A673 (cell line): ENCODE data around the gene TENM3. TPM values are rescaled to one million over a fixed set of nuclear protein-coding genes. Genes with fewer than 3 reads are reported as not detected.

Source experiments
- BruUV-seq: library from RNA; stranded (reverse); fragments of 400-500 nt; replicated peaks from 2 replicates; lab custom pipeline; 2021; lab: Mats Ljungman, UMichigan
- CTCF ChIA-PET: fragments of 300-600 bp; sonication (Branson Sonifier 250); formaldehyde crosslinking; loops from one replicate; lab custom pipeline; 2022; ENCODE audit warnings: antibody characterized with exemption; lab: Charles Lee
- POLR2A ChIA-PET: fragments of 300-600 bp; sonication (Branson Sonifier 250); formaldehyde crosslinking; loops from one replicate; lab custom pipeline; 2022; ENCODE audit warnings: antibody characterized with exemption; ENCODE audit not compliant: low non-redundant PET; lab: Charles Lee
- DNase-seq: peaks from one replicate; pipeline ENCODE4 v3.0.0-alpha.2; 2015; ENCODE audit warnings: low spot score
- H3K27ac ChIP-seq: fragments of 200-600 bp; sonication (generic); 2 replicates; pipeline ENCODE4 v1.5.1; 2016; ENCODE audit warnings: mixed run types, low read depth, mild to moderate bottlenecking, mixed read lengths, antibody characterized with exemption, low read length; ENCODE audit not compliant: poor library complexity, severe bottlenecking
- H3K27me3 ChIP-seq: fragments of 200-600 bp; sonication (generic); replicated peaks from 2 replicates; pipeline ENCODE4 v1.6.1; 2017; ENCODE audit warnings: mixed run types, low read depth, mild to moderate bottlenecking, mixed read lengths, antibody characterized with exemption, low read length; ENCODE audit not compliant: insufficient read depth, poor library complexity
- H3K36me3 ChIP-seq: fragments of 200-600 bp; sonication (generic); 2 replicates; pipeline ENCODE4 v1.6.1; 2016; ENCODE audit warnings: mixed run types, mild to moderate bottlenecking, mixed read lengths, antibody characterized with exemption, low read length; ENCODE audit not compliant: insufficient read depth, poor library complexity, severe bottlenecking
- H3K4me1 ChIP-seq: fragments of 200-600 bp; sonication (generic); 2 replicates; pipeline ENCODE4 v1.6.1; 2017; ENCODE audit warnings: mixed run types, mild to moderate bottlenecking, mixed read lengths, antibody characterized with exemption, low read length; ENCODE audit not compliant: insufficient read depth, poor library complexity, severe bottlenecking
- H3K4me3 ChIP-seq: fragments of 200-600 bp; sonication (generic); 2 replicates; pipeline ENCODE4 v1.5.1; 2016; ENCODE audit warnings: low read depth, mixed run types, mild to moderate bottlenecking, mixed read lengths, low read length; ENCODE audit not compliant: poor library complexity, severe bottlenecking
- H3K9me3 ChIP-seq: fragments of 200-600 bp; sonication (generic); 2 replicates; pipeline ENCODE4 v1.6.1; 2016; ENCODE audit warnings: mixed run types, low read depth, mild to moderate bottlenecking, mixed read lengths, antibody characterized with exemption, low read length; ENCODE audit not compliant: poor library complexity, severe bottlenecking
- CTCF ChIP-seq: fragments of 300-800, 200-600 bp; sonication (generic); conservative IDR thresholded peaks from 2 replicates; pipeline ENCODE4 v1.5.1; 2017; ENCODE audit warnings: low read depth, mild to moderate bottlenecking, antibody characterized with exemption, low read length, moderate library complexity, mixed read lengths
- EZH2 ChIP-seq: fragments of 200-600 bp; sonication (generic); IDR thresholded peaks from 2 replicates; pipeline ENCODE4 v1.6.1; 2017; ENCODE audit warnings: borderline replicate concordance, low read depth, mild to moderate bottlenecking, mixed read lengths, antibody characterized with exemption, low read length; ENCODE audit not compliant: poor library complexity, severe bottlenecking
- intact Hi-C: fragments of 100-400 bp; cut with micrococcal nuclease; formaldehyde crosslinking; loops from one replicate; pipeline ENCODE4 v1.10.0; 2022; ENCODE audit not compliant: unreplicated experiment
- total RNA-seq: library from RNA; stranded (reverse); gene quantifications from 2 replicates; pipeline ENCODE4 v1.2.3, GENCODE V29; 2021

The TENM3 gene
- total RNA-seq, 1 experiment from 2014 or later: 26.4 TPM

DNA sequence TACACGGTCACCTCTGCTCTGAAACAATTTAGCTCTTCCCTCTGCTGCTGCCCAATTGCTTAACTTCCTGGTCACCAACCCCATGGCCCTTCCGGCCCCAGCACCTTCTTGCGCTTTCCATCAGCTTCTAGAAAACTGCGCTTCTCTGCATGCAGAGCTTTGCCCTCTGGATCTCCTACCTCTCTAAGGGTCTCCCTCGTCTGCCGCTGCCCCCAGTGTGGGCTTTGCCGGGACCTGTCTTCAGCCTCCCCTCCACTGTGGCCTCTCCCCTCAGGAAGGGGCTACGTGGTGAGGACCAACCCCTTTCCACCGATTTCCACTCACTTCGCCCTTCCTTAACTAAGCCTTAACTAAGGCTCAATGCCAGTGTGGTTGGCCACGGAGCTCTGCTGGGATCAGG lies 579.4 kb downstream of the TENM3 start:
- no peaks in the 10 kb centered on the region for H3K4me1 ChIP-seq
- DNase-seq: no peak
- no peaks in the 10 kb centered on the region for H3K36me3 ChIP-seq
- intact Hi-C loops: no loop called here
- TF ChIP-seq EZH2 (no peak), CTCF (no peak)
- BruUV-seq: no TSS peak
- H3K27me3 ChIP-seq: no peaks in the 10 kb centered on the region
- no peaks in the 10 kb centered on the region for H3K9me3 ChIP-seq
- H3K4me3 ChIP-seq: no peak overlapping the region
- H3K27ac ChIP-seq: no peak overlapping the region
- POLR2A ChIA-PET: no interaction called here
- CTCF ChIA-PET: no interaction called here

DNA sequence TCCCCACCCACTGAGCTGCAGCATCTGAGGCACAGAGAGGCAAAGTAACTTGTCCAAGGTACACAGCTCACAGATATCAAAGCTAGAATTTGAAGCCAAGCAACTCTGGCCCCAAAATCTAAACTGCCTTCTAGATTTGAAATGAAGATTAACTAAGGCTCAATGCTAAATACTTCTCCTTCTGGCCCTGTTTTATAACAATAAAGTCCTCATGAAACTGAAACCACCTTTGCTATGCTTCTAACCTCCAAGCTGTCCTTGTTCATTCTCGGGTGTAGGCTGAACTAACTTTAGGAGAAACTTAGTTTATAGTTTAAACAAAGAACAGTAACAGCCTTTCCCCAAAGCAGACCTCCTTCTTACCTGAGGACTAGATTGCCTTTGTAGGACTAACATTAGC lies 580.4 kb downstream of the TENM3 start:
- H3K4me3 ChIP-seq: no peak overlapping the region
- TF ChIP-seq EZH2: no peak
- TF ChIP-seq CTCF: no peak
- ChIA-PET POLR2A (no interaction called here), CTCF (no interaction called here)
- no peaks in the 10 kb centered on the region for H3K27me3 ChIP-seq
- no peak for DNase-seq
- H3K4me1 ChIP-seq: no peaks in the 10 kb centered on the region
- H3K36me3 ChIP-seq: no peaks in the 10 kb centered on the region
- no peaks in the 10 kb centered on the region for H3K9me3 ChIP-seq
- H3K27ac ChIP-seq: no peak overlapping the region
- intact Hi-C loops: no loop called here
- no TSS peak for BruUV-seq

DNA sequence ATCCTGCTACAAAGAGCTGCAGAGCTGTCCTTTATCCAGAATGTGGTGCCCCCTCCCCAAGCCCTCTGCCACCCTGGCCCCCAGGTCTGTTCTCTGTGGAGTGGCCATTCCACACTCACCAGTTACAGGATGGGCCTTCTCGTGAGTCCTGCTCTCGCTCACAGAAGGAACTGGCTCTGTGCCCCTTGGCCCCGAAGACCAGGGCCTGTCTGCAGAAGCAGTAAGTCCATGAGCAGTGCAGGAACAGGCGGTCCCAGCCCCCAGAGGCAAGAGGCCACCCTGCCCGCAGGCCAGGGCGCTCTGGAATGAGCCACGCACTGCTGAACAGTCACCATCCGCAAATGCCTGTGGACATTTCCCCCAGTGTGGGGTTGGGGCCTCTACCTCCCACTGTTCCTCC lies 581.8 kb downstream of the TENM3 start:
- H3K4me3 ChIP-seq: no peak overlapping the region
- ChIA-PET POLR2A (no interaction called here), CTCF (no interaction called here)
- intact Hi-C loops: no loop called here
- no TSS peak for BruUV-seq
- TF ChIP-seq CTCF (no peak), EZH2 (no peak)
- DNase-seq: no peak
- H3K27me3 ChIP-seq: peaks cover under 1% of the 10 kb centered on the region
- no peaks in the 10 kb centered on the region for H3K9me3 ChIP-seq
- no peaks in the 10 kb centered on the region for H3K36me3 ChIP-seq
- no peaks in the 10 kb centered on the region for H3K4me1 ChIP-seq
- no peak overlapping the region for H3K27ac ChIP-seq
